Measurements from ENCODE around the gene PODNL1.

Gene PODNL1

GRCh38 chr19:13908674-13909073, 29.5 kb downstream of the PODNL1 start:
- no peak for DNase-seq (ENCODE audit: low spot score)

GRCh38 chr19:13906910-13907309, 31.3 kb downstream of the PODNL1 start:
- DNase-seq (ENCODE audit: low spot score): no peak
- no peak for TF ChIP-seq CTCF (IDR thresholded peaks at IDR 0.05; ENCODE audit: extremely low read depth, missing control alignments)

More at GRCh38 chr19:13908674-13909073, 29.5 kb downstream of the PODNL1 start:
- no peak for TF ChIP-seq CTCF (IDR thresholded peaks at IDR 0.05; ENCODE audit: extremely low read depth, missing control alignments)

DNA sequence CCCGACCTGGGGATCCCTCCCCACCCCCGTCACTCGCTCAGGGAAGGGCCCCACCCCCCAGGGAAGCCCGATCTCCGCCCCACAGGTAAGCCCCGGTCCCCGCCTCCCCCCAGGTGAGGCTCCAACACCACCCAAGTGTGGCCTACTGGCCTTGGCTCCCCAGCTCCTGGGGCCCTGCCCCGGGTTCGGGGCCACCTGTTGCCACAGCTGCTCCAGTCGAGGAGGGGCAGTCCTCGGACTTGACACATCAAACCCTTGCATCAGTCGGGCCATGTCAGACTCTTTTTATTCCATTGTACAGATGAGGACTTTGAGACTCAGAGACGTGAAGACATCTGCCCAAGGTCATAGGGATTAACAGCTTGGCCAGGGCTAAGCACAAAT, 31.7 kb downstream of the PODNL1 start:
- peak; percentile 53 for DNase-seq (ENCODE audit: low spot score)
- TF ChIP-seq CTCF (IDR thresholded peaks at IDR 0.05; ENCODE audit: extremely low read depth, missing control alignments): no peak

GRCh38 chr19:13905634-13906520, 32.3 kb downstream of the PODNL1 start, which contains the start of the genes BRME1 and CC2D1A:
Gene BRME1 (minus strand): TSS chr19:13906117. CDS start chr19:13904892, 1,225 bp downstream.
Gene CC2D1A (plus strand): TSS chr19:13906201. CDS start chr19:13906442, 241 bp downstream.
- TF ChIP-seq CTCF (IDR thresholded peaks at IDR 0.05; ENCODE audit: extremely low read depth, missing control alignments): no peak
- peak; percentile 100 for DNase-seq (ENCODE audit: low spot score)

GRCh38 chr19:13902993-13903555, 35.1 kb downstream of the PODNL1 start:
- no peak for DNase-seq (ENCODE audit: low spot score)
- TF ChIP-seq CTCF (IDR thresholded peaks at IDR 0.05; ENCODE audit: extremely low read depth, missing control alignments): peak; percentile 17

DNA sequence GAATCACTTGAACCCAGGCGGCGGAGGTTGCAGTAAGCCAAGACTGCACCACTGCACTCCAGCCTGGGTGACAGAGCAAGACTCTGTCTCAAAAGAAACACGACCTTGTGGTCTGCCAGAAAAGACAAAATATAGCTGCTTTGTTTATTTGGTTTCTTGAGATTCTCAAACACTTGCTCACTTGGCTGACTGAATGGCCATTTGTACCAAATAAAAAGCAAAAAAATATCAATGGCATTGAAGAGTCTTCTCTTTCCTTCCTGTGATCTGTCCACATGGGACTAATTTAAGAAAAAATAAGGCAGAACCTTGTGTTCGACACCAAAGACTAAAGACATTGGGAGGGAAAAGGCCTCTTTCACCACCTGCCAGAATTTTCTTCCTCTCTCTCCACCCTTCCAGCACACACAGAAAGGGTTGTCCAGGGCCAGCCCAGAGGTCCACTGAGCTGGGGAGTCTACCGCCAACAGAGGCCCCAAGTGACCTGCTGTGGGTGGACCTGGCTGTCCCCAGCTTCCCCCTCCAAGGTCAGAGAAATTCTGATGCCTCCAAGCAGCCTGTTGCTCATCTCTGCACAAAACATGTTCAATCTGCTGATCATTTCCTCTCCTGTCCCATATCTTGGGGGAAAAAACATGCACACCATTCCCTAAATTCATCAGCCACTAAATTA, 38.2 kb downstream of the PODNL1 start:
- no peak for DNase-seq (ENCODE audit: low spot score)
- no peak for TF ChIP-seq CTCF (IDR thresholded peaks at IDR 0.05; ENCODE audit: extremely low read depth, missing control alignments)

DNA sequence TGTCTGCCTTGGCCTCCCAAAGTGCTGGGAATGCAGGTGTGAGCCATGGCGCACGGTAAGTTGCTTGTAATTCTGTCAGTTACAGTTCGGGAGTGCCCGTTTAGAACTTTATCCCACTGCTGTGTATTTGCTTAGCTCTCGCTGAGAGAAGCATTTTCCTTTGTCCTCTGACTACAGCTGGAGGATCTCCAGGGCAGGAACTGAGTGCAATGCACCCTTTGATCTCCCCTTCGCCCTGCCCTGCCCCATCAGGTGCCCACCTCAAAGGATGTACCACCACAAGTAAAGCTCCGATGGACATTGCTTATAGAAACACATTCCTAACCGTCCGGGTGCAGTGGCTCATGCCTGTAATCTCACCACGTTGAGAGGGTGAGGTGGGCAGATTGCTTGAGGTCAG, 38.8 kb downstream of the PODNL1 start:
- no peak for DNase-seq (ENCODE audit: low spot score)
- TF ChIP-seq CTCF (IDR thresholded peaks at IDR 0.05; ENCODE audit: extremely low read depth, missing control alignments): no peak
